K562 (cell line): Measurements from ENCODE around the gene SND1. TPM values are rescaled to one million over a fixed set of nuclear protein-coding genes. Genes with fewer than 3 reads are reported as not detected.
A peak's percentile ranks its signal among the peaks of the same experiment; 100 is the strongest.

ENCODE experiments used
- MAFF ChIP-seq: IDR thresholded peaks from 2 replicates; pipeline ENCODE4 v1.6.1; 2012; ENCODE audit warnings: low read length, improper control_type of control experiment
- NR4A1 ChIP-seq, 2 experiments: fragments of 250-450 bp in 1 of 2; fragments of 450-650 bp in 1 of 2; sonication (Bioruptor Pico) in 1 of 2; IDR thresholded peaks; 2 replicates each; pipeline versions ENCODE4 v1.4.0 to v1.6.1; 2016 to 2020; ENCODE audit warnings: mild to moderate bottlenecking in 2 of 2, missing compliant biosample characterization in 1 of 2, missing genetic modification characterization in 1 of 2, moderate library complexity in 1 of 2
- POLR2AphosphoS2 ChIP-seq: IDR thresholded peaks from 2 replicates; pipeline ENCODE4 v1.6.1; 2012; ENCODE audit warnings: low read length, improper control_type of control experiment
- POLR2B ChIP-seq: fragments of 450-650 bp; IDR thresholded peaks from 2 replicates; pipeline ENCODE4 v1.6.1; 2018; ENCODE audit warnings: low read depth; ENCODE audit not compliant: partially characterized antibody
- POLR2G ChIP-seq: fragments of 200-400 bp; formaldehyde crosslinking; IDR thresholded peaks from 2 replicates; pipeline ENCODE4 v1.6.1; 2017; ENCODE audit warnings: low read depth, mild to moderate bottlenecking, antibody characterized with exemption, low read length, moderate library complexity
- SMAD1 ChIP-seq: fragments of 150-350 bp; IDR thresholded peaks from 2 replicates; pipeline ENCODE4 v1.6.1; 2014; ENCODE audit warnings: low read length, low read depth; ENCODE audit not compliant: partially characterized antibody
- THRB ChIP-seq: fragments of 450-650 bp; formaldehyde crosslinking; conservative IDR thresholded peaks from 2 replicates; pipeline ENCODE4 v1.4.0; 2022; ENCODE audit warnings: mild to moderate bottlenecking, missing genetic modification characterization
- YY1 ChIP-seq, 3 experiments: IDR thresholded peaks; 2 replicates each; pipeline ENCODE4 v1.6.1; 2011; ENCODE audit warnings: low read length in 2 of 3, mild to moderate bottlenecking in 2 of 3, moderate library complexity in 2 of 3, borderline replicate concordance in 1 of 3, control low read depth in 1 of 3, low read depth in 1 of 3; ENCODE audit not compliant: insufficient read depth in 3 of 3, insufficient replicate concordance in 2 of 3, control insufficient read depth in 1 of 3, insufficient read length in 1 of 3; ENCODE audit errors: extremely low read depth in 1 of 3
- ZNF121 ChIP-seq: sonication (generic); formaldehyde crosslinking; conservative IDR thresholded peaks from 2 replicates; pipeline ENCODE4 v1.8.0; 2022; ENCODE audit warnings: missing genetic modification reagents
- ZNF124 ChIP-seq: sonication (generic); formaldehyde crosslinking; IDR thresholded peaks from 2 replicates; pipeline ENCODE4 v1.8.1; 2022; ENCODE audit warnings: missing genetic modification reagents
- ZNF324 ChIP-seq: fragments of 250-450 bp; sonication (Bioruptor Pico); IDR thresholded peaks from 2 replicates; pipeline ENCODE4 v1.4.0; 2020; ENCODE audit warnings: mild to moderate bottlenecking
- polyA plus RNA-seq, 8 experiments: library from polyadenylated mRNA; depleted of rRNA in 4 of 8; stranded (reverse) in 5 of 8; unstranded in 3 of 8; fragments of >200 nt; fragmentation: Nextera tagmentation in 2 of 8; fragmentation: Illumina TruSeq in 1 of 8; extraction: Ambion mirVana in 2 of 8; extraction: Trizol in 1 of 8; gene quantifications; 2 replicates each; pipeline versions ENCODE4 v1.2.1 to v1.2.3, GENCODE V29; 2011 to 2014; ENCODE audit warnings: inconsistent platforms in 1 of 8, missing spikeins in 1 of 8
- total RNA-seq, 7 experiments: library from RNA; depleted of rRNA in 6 of 7; stranded (reverse); fragments of >200 nt in 6 of 7; fragmentation: Illumina TruSeq in 2 of 7; extraction: Trizol in 2 of 7; gene quantifications; 2 replicates each; pipeline versions ENCODE4 v1.2.1 to v1.2.3, GENCODE V29; 2011 to 2021; ENCODE audit warnings: low replicate concordance in 1 of 7
- TF ChIP-seq, protein P1 (sequence below), 2 experiments: fragments of 450-650 bp; formaldehyde crosslinking in 1 of 2; IDR thresholded peaks; 2 replicates each; pipeline versions ENCODE4 v1.4.0 to v1.6.1; 2014 to 2020; ENCODE audit warnings: mild to moderate bottlenecking in 2 of 2, borderline replicate concordance in 1 of 2, low read depth in 1 of 2
- TF ChIP-seq, protein P2 (sequence below): fragments of 250-450 bp; sonication (Bioruptor Pico); IDR thresholded peaks from 2 replicates; pipeline ENCODE4 v1.8.0; 2021; ENCODE audit warnings: borderline replicate concordance, mild to moderate bottlenecking, moderate library complexity; ENCODE audit not compliant: poor library complexity, severe bottlenecking
- TF ChIP-seq, protein P3 (sequence below): fragments of 250-450 bp; sonication (Bioruptor Pico); IDR thresholded peaks from 2 replicates; pipeline ENCODE4 v1.6.1; 2021; ENCODE audit warnings: mild to moderate bottlenecking

SND1 gene
- total and polyA plus RNA-seq, 9 of the 15 experiments (the other 6 are each of a cell fraction or from before 2014, with no cell fraction given) = 46.5 to 307 (median 191) TPM

GRCh38 chr7:128105228-128106022 is 453.4 kb downstream of the SND1 start (continued):
- TF ChIP-seq, protein P1, sequence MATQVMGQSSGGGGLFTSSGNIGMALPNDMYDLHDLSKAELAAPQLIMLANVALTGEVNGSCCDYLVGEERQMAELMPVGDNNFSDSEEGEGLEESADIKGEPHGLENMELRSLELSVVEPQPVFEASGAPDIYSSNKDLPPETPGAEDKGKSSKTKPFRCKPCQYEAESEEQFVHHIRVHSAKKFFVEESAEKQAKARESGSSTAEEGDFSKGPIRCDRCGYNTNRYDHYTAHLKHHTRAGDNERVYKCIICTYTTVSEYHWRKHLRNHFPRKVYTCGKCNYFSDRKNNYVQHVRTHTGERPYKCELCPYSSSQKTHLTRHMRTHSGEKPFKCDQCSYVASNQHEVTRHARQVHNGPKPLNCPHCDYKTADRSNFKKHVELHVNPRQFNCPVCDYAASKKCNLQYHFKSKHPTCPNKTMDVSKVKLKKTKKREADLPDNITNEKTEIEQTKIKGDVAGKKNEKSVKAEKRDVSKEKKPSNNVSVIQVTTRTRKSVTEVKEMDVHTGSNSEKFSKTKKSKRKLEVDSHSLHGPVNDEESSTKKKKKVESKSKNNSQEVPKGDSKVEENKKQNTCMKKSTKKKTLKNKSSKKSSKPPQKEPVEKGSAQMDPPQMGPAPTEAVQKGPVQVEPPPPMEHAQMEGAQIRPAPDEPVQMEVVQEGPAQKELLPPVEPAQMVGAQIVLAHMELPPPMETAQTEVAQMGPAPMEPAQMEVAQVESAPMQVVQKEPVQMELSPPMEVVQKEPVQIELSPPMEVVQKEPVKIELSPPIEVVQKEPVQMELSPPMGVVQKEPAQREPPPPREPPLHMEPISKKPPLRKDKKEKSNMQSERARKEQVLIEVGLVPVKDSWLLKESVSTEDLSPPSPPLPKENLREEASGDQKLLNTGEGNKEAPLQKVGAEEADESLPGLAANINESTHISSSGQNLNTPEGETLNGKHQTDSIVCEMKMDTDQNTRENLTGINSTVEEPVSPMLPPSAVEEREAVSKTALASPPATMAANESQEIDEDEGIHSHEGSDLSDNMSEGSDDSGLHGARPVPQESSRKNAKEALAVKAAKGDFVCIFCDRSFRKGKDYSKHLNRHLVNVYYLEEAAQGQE (IDR thresholded peaks at IDR 0.05; ENCODE audit: borderline replicate concordance) = no peak
- TF ChIP-seq, protein P1 (CRISPR knock-in tag; IDR thresholded peaks at IDR 0.05; ENCODE audit: low read depth) = 0 out of 2 replicates have a peak, but pooled peaks have one; percentile 7
- TF ChIP-seq THRB (CRISPR knock-in tag) (0 out of 2 replicates have a peak, but pooled peaks have one; percentile 4), ZNF124 (CRISPR knock-in tag) (no peak), ZNF324 (CRISPR knock-in tag) (no peak), SMAD1 (peak; percentile 18), POLR2AphosphoS2 (peak; percentile 74), MAFF (no peak), NR4A1 (CRISPR knock-in tag; IDR thresholded peaks at IDR 0.05) (no peak), NR4A1 (tag; IDR thresholded peaks at IDR 0.05) (no peak), YY1 (IDR thresholded peaks at IDR 0.05; ENCODE audit: borderline replicate concordance in 1 of 3, control insufficient read depth in 1 of 3, extremely low read depth in 1 of 3, insufficient read depth in 3 of 3, insufficient read length in 1 of 3, insufficient replicate concordance in 2 of 3, low read depth in 1 of 3, low read length in 2 of 3) (peak in 1 of 3 experiments; percentile 27), POLR2B (peak; percentile 55), POLR2G (peak; percentile 73), ZNF121 (no peak)
- TF ChIP-seq, protein P2, sequence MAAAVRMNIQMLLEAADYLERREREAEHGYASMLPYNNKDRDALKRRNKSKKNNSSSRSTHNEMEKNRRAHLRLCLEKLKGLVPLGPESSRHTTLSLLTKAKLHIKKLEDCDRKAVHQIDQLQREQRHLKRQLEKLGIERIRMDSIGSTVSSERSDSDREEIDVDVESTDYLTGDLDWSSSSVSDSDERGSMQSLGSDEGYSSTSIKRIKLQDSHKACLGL (CRISPR knock-in tag) = no peak
- TF ChIP-seq, protein P3, sequence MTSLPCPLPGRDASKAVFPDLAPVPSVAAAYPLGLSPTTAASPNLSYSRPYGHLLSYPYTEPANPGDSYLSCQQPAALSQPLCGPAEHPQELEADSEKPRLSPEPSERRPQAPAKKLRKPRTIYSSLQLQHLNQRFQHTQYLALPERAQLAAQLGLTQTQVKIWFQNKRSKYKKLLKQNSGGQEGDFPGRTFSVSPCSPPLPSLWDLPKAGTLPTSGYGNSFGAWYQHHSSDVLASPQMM = no peak
